Hepatocyte (in vitro differentiated cells): ENCODE measurements around the gene EPHB1.

ENCODE experiments used
- CTCF ChIP-seq: fragments of 200-600 bp; sonication (generic); IDR thresholded peaks from 2 replicates; pipeline ENCODE4 v1.5.1; 2016; ENCODE audit warnings: antibody characterized with exemption, mild to moderate bottlenecking; ENCODE audit not compliant: poor library complexity
- EZH2phosphoT487 ChIP-seq: fragments of 200-600 bp; sonication (generic); IDR thresholded peaks from one replicate; pipeline ENCODE4 v1.6.1; 2018; ENCODE audit warnings: antibody characterized with exemption, mild to moderate bottlenecking, low read depth, moderate library complexity; ENCODE audit not compliant: unreplicated experiment, severe bottlenecking

GRCh38 chr3:134832585-134832984, 37.5 kb downstream of the EPHB1 start:
- TF ChIP-seq CTCF (no peak), EZH2phosphoT487 (no peak)
